CD4-positive, alpha-beta memory T cell (primary cell): ENCODE data around the gene PRAME. TPM values are rescaled to one million over a fixed set of nuclear protein-coding genes. Genes with fewer than 3 reads are reported as not detected.

Experiments
- polyA plus RNA-seq, 2 donors: library from polyadenylated mRNA; unstranded; fragments of 300-500 nt; fragmentation: Illumina TruSeq; gene quantifications; one replicate each; pipeline ENCODE4 v1.2.3, GENCODE V29; 2021
- total RNA-seq, 2 experiments: library from RNA; stranded (reverse); gene quantifications; one replicate each; pipeline ENCODE4 v1.2.3, GENCODE V29; 2021

Gene PRAME
- total and polyA plus RNA-seq, 4 experiments from 2014 or later: not detected

Other genes starting within 250 kb of the PRAME start
- 1 to 10 TPM; 2.2 to 2.7 TPM for gene ZNF280B, start 50.5 kb downstream of the PRAME start, total RNA-seq
- 1 to 10 TPM; 1.1 to 2.0 TPM for gene ZNF280B, start 50.5 kb downstream of the PRAME start, polyA plus RNA-seq
- not detected for gene ZNF280A, start 39.0 kb downstream of the PRAME start, total RNA-seq
- gene ZNF280A, start 39.0 kb downstream of the PRAME start, polyA plus RNA-seq: not detected
- not detected for gene GGTLC2, start 85.3 kb upstream of the PRAME start, total RNA-seq
- gene GGTLC2, start 85.3 kb upstream of the PRAME start, polyA plus RNA-seq: not detected